ENCODE data around the gene GIT2. TPM values are rescaled to one million over a fixed set of nuclear protein-coding genes. Genes with fewer than 3 reads are reported as not detected.

Gene GIT2
- total and polyA plus RNA-seq, 2 of the 8 experiments (the other 6 are each of a cell fraction or from before 2014, with no cell fraction given): 9.6 to 20.7 TPM

GRCh38 chr12:110005319-110005973 is 9.3 kb upstream of the GIT2 start:
- H4K20me1 ChIP-seq (replicated peaks in 1 of 2; ENCODE audit: control insufficient read depth in 1 of 2, insufficient read depth in 2 of 2, low read length in 2 of 2): no peaks in the 10 kb centered on the region
- no peak overlapping the region for H2BK5ac ChIP-seq (ENCODE audit: low read depth, low read length)
- no peak overlapping the region for H2AFZ ChIP-seq (ENCODE audit: low read length)
- no peak overlapping the region for H4K8ac ChIP-seq (ENCODE audit: extremely low read depth, insufficient read depth, low read length)
- no peak overlapping the region for H3K18ac ChIP-seq (ENCODE audit: extremely low read depth, low read length)
- no peaks in the 10 kb centered on the region for H3K36me3 ChIP-seq (ENCODE audit: control insufficient read depth in 2 of 4, insufficient read depth in 4 of 4, low read length in 3 of 4)
- H4K5ac ChIP-seq (ENCODE audit: insufficient read length, low read depth, low read length): no peak overlapping the region
- H2BK120ac ChIP-seq (replicated peaks; ENCODE audit: low read depth, low read length): no peak overlapping the region
- no peak overlapping the region for H4K91ac ChIP-seq (replicated peaks; ENCODE audit: insufficient read length, low read length)
- POLR2A ChIA-PET (ENCODE audit: partially characterized antibody): no interaction called here
- H2AK5ac ChIP-seq (ENCODE audit: low read depth, low read length): no peak overlapping the region
- H3K4ac ChIP-seq (replicated peaks; ENCODE audit: insufficient read length, low read depth, low read length): no peak overlapping the region
- H3K23ac ChIP-seq (ENCODE audit: insufficient read length): no peak overlapping the region
- no peaks in the 10 kb centered on the region for H3K79me1 ChIP-seq (ENCODE audit: low read depth, low read length)
- H3K79me2 ChIP-seq (ENCODE audit: control insufficient read depth in 1 of 2, insufficient read depth in 2 of 2, low read length in 2 of 2): no peaks in the 10 kb centered on the region
- no peak for DNase-seq (ENCODE audit: low read depth in 1 of 2, low spot score in 2 of 2)
- H2BK15ac ChIP-seq (ENCODE audit: low read length): no peak overlapping the region
- 91% methylated on average over 7 of the region's 7 CpGs; no CpG with 5 or more reads in 1 of the 2 experiments for WGBS, 2 experiments (ENCODE audit: extremely low coverage in 1 of 2, insufficient coverage in 1 of 2, insufficient read length in 1 of 2, insufficient replicate concordance in 2 of 2, low coverage in 1 of 2, low lambda C conversion rate in 2 of 2, missing lambda C conversion rate in 1 of 2)
- H3K4me3 ChIP-seq (ENCODE audit: extremely low read depth in 1 of 4, insufficient read depth in 2 of 4, low read depth in 3 of 4, low read length in 4 of 4): no peak overlapping the region
- no peak for FAIRE-seq
- no peaks in the 10 kb centered on the region for H3K9me3 ChIP-seq (ENCODE audit: insufficient read depth in 2 of 2, low read depth in 1 of 2, low read length in 1 of 2)
- no peak for TF ChIP-seq CHD2 (IDR thresholded peaks at IDR 0.05; ENCODE audit: low read length)
- no peak for TF ChIP-seq EZH2 (IDR thresholded peaks at IDR 0.05; ENCODE audit: low read depth, low read length, severe bottlenecking)
- TF ChIP-seq TAF1 (IDR thresholded peaks at IDR 0.05; ENCODE audit: low read depth, low read length): no peak
- no peak for TF ChIP-seq BCL11A (IDR thresholded peaks at IDR 0.05; ENCODE audit: low read depth in 2 of 2, low read length in 2 of 2)
- TF ChIP-seq TAF7 (optimal IDR thresholded peaks at IDR 0.05; ENCODE audit: borderline replicate concordance, low read depth, low read length): no peak
- no peak for TF ChIP-seq GABPA (IDR thresholded peaks at IDR 0.05; ENCODE audit: borderline replicate concordance, insufficient read depth, low read length)
- H3K14ac ChIP-seq (ENCODE audit: insufficient read length): no peak overlapping the region
- no peak overlapping the region for H3K9ac ChIP-seq (replicated peaks in 1 of 4; ENCODE audit: extremely low read depth in 1 of 4, low read depth in 3 of 4, low read length in 3 of 4)
- no peak overlapping the region for H3K4me2 ChIP-seq (ENCODE audit: insufficient read depth in 1 of 2, low read depth in 2 of 2, low read length in 2 of 2)
- CTCF ChIA-PET (ENCODE audit: partially characterized antibody): no interaction called here
- no peak overlapping the region for H3K27ac ChIP-seq (ENCODE audit: low read depth, low read length)
- H2BK20ac ChIP-seq (ENCODE audit: low read length): no peak overlapping the region
- H3K27me3 ChIP-seq (replicated peaks in 1 of 4; ENCODE audit: control insufficient read depth in 3 of 4, extremely low read depth in 1 of 4, insufficient read depth in 3 of 4, low read length in 3 of 4): peaks cover 0 to 2% (median under 1%) of the 10 kb centered on the region in 4 experiments; a peak in 5 of 7 replicates
- no peaks in the 10 kb centered on the region for H3K23me2 ChIP-seq (ENCODE audit: low read depth, low read length)
- no peak overlapping the region for H2BK12ac ChIP-seq (ENCODE audit: low read depth, low read length)
- peaks cover 0 to 1% (median under 1%) of the 10 kb centered on the region in 4 experiments; a peak in 1 of 7 replicates for H3K4me1 ChIP-seq (replicated peaks in 1 of 4; ENCODE audit: control insufficient read depth in 3 of 4, insufficient read depth in 4 of 4, low read length in 3 of 4)
- H3K56ac ChIP-seq (replicated peaks; ENCODE audit: insufficient read length, low read depth, low read length): no peak overlapping the region
